Measurements from ENCODE around the gene ACTN3.
A peak's percentile ranks its signal among the peaks of the same experiment; 100 is the strongest.

Gene ACTN3

GRCh38 chr11:66545701-66546367 is 869 bp upstream of the ACTN3 start, which contains the start of gene ZDHHC24:
TSS of gene ZDHHC24 (minus strand) at chr11:66546048. CDS start at chr11:66546003, 45 bp downstream.
- DNase-seq: peak; percentile 92

DNA sequence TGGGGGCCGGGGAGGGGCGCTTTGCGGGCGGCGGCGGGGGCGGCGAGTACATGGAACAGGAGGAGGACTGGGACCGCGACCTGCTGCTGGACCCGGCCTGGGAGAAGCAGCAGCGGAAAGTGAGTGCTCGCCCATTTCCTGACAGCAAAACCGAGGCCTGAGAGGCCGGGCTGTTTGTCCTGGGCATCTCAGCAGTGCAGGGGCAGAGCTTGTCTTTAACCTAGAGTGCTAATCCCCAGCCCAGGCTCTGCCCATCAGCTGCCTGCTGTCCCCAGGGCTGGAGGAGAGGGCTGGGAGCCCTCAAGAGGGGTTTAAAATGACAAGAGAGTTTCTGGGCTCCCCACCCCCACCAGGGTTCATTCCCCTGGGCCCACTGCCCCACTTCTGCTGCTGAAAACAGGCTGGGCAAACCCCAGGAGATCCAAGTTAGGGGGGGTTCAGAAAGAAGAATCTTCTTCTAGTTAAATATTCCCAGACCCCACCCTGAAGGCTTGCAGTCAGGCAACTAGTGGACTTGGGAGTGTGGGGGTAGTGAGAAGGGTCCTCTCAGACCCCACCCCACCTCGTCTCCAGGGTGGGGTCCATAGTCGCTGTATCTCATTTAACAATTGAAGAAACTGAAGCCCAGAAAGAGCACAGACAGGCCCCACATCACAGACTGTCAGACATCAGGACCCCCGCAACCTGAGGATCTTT is 411 bp downstream of the ACTN3 start:
- DNase-seq: no peak

DNA sequence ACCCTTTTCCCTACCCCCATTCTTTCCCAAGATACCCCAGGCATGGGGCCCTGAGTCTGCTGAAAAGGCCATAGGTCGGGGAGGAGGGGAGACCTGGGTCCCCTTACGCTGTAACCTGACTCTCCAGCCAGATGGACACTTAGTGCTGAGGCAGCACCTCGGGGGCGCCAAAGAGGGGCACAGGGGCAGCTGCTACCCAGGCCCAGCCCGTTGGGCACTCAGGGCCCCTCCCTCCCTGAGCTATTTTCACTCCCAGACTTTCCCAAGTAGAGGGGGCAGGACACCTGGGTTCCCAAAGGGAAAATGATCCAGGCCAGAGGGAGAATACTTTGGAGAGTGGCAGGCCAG is 933 bp downstream of the ACTN3 start:
- no peak for DNase-seq

DNA sequence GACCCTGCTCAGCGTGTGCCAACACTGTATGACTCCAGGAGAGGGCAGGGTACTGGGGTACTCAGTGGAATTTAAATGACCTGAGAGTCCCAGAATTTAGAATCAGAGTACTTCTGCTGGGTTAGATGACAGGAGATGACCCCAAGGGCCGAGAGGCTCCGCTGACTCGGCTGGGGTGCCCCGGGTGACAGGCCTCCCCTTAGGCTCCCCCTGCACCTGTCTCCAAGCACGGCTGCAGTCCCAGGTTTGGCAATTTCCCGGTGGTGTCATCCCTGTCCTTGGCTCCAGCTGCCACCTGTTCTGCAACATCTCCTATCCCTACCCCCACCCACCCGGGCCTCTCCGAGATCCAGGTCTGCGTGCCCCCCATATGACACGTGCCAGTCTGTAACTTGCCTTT is 1.3 kb downstream of the ACTN3 start:
- no peak for DNase-seq

GRCh38 chr11:66548774-66549630 is 2.3 kb downstream of the ACTN3 start:
- no peak for DNase-seq

GRCh38 chr11:66549696-66550095 is 3.0 kb downstream of the ACTN3 start:
- no peak for DNase-seq

DNA sequence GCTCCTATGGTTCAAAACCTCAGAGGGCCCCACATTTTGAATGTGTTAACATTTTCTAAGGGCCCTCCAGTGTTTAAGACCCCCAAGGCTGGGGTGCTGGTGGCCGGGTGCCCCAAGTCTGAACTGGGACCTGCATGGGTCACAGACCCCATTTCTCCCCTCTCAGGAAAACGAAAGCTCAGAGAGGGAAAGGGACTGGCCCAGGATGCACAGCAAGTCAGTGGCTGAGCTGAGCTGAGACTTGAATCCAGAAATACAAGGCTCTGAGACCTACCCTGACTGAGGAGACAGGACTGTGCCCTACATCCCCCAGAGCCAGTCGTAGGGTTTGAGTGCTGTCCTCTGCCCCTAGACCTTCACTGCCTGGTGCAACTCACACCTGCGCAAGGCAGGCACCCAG is 4.2 kb downstream of the ACTN3 start:
- no peak for DNase-seq

DNA sequence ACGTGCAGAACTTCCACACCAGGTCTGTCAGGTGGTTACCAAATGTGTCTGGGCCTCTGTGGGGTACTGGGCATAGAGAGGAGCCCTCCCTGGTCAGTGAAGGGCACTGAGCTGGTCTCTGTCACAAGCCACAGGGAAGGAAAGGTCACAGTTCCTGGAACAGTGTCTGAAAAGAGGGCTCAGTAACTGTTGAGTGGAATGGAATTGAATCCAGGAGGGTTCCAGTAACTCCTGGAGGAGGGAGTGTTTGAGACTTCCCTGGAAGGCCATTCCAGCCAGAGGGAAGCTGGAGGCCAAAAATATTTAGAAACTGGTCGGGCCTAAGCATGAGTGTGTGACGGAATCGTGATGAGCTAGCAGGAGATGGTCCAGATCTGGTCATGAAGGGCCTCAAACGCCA is 7.9 kb downstream of the ACTN3 start:
- DNase-seq: no peak

- no peak for DNase-seq
Observed at GRCh38 chr11:66555416-66555815, 8.7 kb downstream of the ACTN3 start.

GRCh38 chr11:66556086-66556485 is 9.4 kb downstream of the ACTN3 start:
- DNase-seq: no peak

GRCh38 chr11:66557733-66558326 is 11.1 kb downstream of the ACTN3 start:
- no peak for DNase-seq

DNA sequence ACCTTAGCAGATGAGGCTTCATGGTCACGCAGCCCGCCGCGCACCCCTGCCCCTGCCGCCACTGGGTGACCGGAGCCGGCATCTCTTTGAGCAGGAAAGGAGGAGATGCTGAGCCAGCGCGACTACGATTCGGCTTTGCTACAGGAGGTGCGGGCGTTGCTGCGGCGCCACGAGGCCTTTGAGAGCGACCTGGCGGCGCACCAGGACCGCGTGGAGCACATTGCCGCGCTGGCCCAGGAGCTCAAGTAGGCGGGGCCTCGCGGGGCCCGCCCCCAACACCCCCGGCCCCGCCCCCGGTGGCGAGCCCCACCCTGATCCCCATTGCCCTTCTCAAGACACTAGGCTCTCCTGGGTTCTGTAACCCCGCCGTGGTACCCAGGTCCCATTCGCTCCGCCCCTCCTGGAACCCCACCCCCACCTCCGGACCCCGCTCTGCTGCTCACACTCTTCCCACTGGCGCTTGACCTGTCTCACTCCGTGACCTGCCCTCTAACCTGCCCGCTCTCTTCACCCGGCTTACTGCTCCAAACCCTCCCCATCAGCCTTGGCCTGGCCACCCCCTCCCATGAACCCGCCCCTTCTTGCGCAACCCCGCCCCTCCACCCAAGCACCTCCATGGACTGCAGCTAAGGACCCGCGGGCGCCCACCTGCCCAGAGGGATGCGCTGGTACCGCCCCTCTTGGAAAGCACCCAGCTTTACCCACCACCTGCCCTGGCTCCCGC is 12.6 kb downstream of the ACTN3 start:
- DNase-seq: no peak

GRCh38 chr11:66559866-66560676 is 13.4 kb downstream of the ACTN3 start:
- DNase-seq: no peak

DNA sequence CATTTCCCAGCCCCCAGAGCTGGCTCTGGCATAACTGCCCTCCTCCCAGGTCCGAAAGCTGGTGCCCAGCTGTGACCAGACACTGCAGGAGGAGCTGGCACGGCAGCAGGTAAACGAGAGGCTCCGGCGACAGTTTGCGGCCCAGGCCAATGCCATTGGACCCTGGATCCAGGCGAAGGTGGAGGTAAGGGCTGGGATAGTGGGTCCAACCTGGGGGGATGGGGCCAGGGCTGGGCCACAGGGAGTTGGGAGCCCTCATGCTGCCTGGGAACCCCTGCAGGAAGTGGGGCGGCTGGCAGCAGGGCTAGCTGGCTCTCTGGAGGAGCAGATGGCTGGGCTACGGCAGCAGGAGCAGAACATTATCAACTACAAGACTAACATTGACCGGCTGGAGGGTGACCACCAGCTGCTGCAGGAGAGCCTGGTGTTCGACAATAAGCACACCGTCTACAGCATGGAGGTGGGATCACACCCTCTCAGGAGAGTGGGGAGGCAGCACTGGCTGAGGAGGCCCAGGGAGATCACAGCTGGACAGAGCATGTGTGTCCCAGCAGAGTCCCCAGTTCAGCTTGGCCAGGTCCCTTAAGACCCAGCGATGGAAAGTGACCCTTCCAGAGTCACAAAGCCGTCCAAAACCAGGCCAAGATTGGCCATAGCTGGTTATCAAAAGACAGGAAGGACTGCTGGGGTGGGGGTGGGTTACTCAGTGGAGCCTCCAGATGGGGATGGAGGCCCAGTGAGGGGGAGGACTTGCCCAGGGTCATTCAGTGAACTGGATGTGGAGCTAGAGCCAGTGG is 14.7 kb downstream of the ACTN3 start:
- DNase-seq: no peak

DNA sequence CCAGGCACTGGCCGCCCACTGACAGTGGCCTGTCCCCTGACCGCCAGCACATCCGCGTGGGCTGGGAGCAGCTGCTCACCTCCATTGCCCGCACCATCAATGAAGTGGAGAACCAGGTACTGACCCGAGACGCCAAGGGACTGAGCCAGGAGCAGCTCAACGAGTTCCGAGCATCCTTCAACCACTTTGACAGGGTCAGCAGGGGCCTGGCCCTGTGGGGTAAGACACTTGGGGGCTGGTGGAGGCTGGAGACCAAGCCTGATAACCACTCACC is 15.2 kb downstream of the ACTN3 start:
- DNase-seq: no peak

DNA sequence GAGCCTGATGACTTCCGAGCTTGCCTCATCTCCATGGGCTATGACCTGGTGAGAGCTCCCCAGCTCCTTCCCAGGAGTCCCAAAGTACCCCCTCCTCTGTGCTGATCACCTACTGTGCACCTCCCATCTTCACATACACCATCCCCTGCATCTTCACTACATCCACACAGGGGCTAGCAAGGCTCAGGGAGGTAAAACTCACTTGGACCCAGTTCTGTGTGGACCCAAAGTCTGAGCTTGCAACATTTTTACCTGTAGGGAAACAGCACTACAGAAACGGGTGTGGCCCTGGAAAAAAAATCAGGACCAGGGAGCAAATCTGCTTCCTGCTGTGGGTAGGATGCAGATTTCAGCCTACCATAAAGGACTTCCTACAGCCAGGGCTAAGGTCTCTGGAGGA is 15.6 kb downstream of the ACTN3 start:
- no peak for DNase-seq

DNA sequence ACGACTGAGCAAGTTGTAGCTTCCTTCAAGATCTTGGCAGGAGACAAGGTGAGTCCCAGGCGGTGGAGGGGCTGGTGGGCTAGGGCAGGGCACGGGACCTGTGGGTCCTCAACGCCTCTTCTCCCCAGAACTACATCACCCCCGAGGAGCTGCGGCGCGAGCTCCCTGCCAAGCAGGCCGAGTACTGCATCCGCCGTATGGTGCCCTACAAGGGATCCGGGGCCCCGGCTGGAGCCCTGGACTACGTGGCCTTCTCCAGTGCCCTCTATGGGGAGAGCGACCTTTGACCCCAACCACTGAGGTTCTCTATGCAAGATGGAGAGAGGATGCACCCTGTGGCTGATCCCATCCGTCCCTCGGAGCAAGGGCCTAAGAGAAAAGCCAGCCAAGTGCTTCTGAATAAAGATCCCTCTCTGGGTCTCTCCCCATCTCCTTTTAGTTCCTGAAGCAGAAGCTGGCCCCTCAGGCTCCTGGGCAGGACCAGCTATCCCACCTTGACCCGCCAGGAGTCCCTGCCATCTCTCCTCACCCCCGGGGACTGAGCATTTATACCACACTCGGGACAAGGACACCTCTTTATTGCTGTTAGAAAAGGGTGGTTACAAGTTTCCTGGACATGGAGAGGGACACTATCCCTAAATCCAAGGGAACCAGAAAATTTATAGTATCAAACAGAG is 16.3 kb downstream of the ACTN3 start:
- DNase-seq: no peak

DNA sequence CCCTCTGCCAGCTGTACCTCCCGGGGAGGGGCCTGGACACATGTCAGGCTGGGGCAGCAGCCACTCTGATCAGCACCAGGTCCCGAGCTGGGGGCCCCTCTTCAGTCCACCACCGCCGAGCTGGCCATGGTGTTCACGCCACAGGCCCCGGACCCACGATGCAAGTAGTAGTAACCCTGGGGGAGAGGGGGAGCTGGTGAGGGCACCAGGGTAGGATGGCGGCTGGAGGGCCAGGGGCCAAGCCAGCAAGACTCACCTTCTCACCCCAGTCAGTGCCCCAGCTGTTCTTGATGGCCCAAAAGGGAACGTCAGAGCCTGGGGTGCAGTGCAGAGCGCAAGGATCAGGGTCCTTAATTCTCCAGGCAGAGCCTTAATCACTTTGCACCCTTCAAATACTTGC is 17.1 kb downstream of the ACTN3 start:
- DNase-seq: no peak

GRCh38 chr11:66564538-66564937 is 17.8 kb downstream of the ACTN3 start:
- no peak for DNase-seq

- DNase-seq: no peak
Observed at GRCh38 chr11:66564984-66565383, 18.3 kb downstream of the ACTN3 start.

DNA sequence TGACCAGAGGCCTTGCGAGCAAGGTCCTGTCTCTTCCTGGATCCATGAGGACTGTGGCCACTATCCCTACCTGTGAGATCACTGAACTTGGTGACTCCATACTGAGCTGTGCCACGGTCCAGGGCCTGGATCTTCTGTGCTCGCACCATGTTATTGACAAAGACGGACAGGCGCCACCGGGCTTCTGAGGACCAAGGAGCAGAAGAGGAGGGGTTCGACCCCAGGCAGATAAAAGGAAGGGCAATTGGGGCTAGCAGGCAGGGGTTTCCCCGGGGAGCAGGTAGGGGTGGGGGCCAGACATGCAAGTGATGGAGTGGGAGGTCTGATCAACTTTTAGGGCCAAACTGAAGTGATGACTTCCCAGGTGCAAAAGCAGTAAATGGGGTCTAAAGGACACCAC is 19.5 kb downstream of the ACTN3 start:
- no peak for DNase-seq

All from KG1 (cell line).